SK-N-SH (cell line): ENCODE measurements around the gene POPDC3.
A peak's percentile ranks its signal among the peaks of the same experiment; 100 is the strongest.

Experiments
- CHD2 ChIP-seq: fragments of 150-350 bp; IDR thresholded peaks from 2 replicates; pipeline ENCODE4 v1.6.1; 2018; ENCODE audit warnings: low read length; ENCODE audit not compliant: partially characterized antibody
- EP300 ChIP-seq, 2 experiments: IDR thresholded peaks; 2 replicates each; pipeline versions ENCODE4 v1.4.0 to v1.6.1; 2012; ENCODE audit warnings: borderline replicate concordance in 1 of 2, low read depth in 1 of 2, low read length in 1 of 2
- EZH2phosphoT487 ChIP-seq: fragments of 200-600 bp; sonication (generic); IDR thresholded peaks from 2 replicates; pipeline ENCODE4 v1.6.1; 2017; ENCODE audit warnings: low read depth, mixed run types, mild to moderate bottlenecking, antibody characterized with exemption, moderate library complexity, borderline replicate concordance
- JUND ChIP-seq: IDR thresholded peaks from 2 replicates; pipeline ENCODE4 v1.4.0; 2012
- RFX5 ChIP-seq: IDR thresholded peaks from 2 replicates; pipeline ENCODE4 v1.6.1; 2012; ENCODE audit warnings: mild to moderate bottlenecking, improper control_type of control experiment, low read length
- SMC3 ChIP-seq: IDR thresholded peaks from 2 replicates; pipeline ENCODE4 v1.6.1; 2012; ENCODE audit warnings: low read depth, low read length, improper control_type of control experiment
- TAF1 ChIP-seq: IDR thresholded peaks from 2 replicates; pipeline ENCODE4 v1.6.1; 2012; ENCODE audit warnings: low read depth, mild to moderate bottlenecking, low read length, moderate library complexity, borderline replicate concordance
- TF ChIP-seq, protein P1 (sequence below): fragments of 200-600 bp; sonication (generic); IDR thresholded peaks from 2 replicates; pipeline ENCODE4 v1.6.1; 2017; ENCODE audit warnings: antibody characterized with exemption, mild to moderate bottlenecking, moderate library complexity
- TF ChIP-seq, protein P2 (sequence below): IDR thresholded peaks from 2 replicates; pipeline ENCODE4 v1.4.0; 2012; ENCODE audit warnings: low read depth

DNA sequence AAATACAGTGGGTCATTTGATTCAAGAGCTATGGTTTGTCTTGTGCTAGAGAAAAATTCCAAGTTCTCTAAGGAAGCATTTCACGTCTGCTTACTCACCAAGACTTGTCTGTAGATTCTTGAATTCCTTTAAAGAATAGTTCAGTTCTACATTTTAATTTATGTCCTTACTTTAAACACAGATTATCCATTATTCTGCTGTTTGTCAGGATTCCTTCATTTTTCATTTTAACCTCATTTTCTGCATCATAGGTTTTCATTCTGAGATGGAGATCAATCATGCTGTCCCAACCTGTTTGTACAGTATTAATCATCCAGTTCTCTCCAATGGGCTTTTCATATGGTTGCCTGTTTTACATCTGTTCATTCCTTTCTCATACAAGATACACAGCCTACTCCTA, 24.5 kb upstream of the POPDC3 start:
- TF ChIP-seq CHD2 = no peak
- TF ChIP-seq EZH2phosphoT487 = no peak
- peak in 1 of 2 experiments; percentile 52; a peak in 1 of 4 replicates for TF ChIP-seq EP300 (IDR thresholded peaks at IDR 0.05; ENCODE audit: borderline replicate concordance in 1 of 2, low read depth in 1 of 2, low read length in 1 of 2)
- TF ChIP-seq, protein P1, sequence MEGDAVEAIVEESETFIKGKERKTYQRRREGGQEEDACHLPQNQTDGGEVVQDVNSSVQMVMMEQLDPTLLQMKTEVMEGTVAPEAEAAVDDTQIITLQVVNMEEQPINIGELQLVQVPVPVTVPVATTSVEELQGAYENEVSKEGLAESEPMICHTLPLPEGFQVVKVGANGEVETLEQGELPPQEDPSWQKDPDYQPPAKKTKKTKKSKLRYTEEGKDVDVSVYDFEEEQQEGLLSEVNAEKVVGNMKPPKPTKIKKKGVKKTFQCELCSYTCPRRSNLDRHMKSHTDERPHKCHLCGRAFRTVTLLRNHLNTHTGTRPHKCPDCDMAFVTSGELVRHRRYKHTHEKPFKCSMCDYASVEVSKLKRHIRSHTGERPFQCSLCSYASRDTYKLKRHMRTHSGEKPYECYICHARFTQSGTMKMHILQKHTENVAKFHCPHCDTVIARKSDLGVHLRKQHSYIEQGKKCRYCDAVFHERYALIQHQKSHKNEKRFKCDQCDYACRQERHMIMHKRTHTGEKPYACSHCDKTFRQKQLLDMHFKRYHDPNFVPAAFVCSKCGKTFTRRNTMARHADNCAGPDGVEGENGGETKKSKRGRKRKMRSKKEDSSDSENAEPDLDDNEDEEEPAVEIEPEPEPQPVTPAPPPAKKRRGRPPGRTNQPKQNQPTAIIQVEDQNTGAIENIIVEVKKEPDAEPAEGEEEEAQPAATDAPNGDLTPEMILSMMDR = no peak
- TF ChIP-seq SMC3 = no peak
- TF ChIP-seq, protein P2, sequence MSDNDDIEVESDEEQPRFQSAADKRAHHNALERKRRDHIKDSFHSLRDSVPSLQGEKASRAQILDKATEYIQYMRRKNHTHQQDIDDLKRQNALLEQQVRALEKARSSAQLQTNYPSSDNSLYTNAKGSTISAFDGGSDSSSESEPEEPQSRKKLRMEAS = no peak
- TF ChIP-seq RFX5 = no peak
- TF ChIP-seq JUND = peak; percentile 37; the same call in 1 of the 2 replicates
- TF ChIP-seq TAF1 = no peak
